ENCODE data around the gene CMTM7.

The CMTM7 gene

DNA sequence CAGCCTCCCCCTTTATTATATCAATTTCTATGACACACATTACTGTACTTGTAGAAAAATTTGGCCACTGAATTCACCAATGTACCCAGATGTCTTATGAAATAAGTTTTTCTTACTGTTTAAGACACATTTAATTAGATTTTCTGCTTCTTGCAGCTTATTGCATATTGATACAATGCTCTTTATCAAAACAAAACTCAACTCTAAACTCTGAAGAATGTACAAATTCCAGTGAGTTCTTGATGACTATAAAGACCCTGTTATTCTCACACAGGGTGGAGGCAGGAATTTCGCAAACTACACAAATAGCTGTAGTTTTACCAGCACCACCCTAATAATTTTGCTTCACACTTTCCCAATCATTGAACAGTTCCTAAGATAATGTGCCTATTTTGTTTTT, 89.0 kb downstream of the CMTM7 start:
- Histone ChIP-seq H3K27me3 (ENCODE audit: insufficient read depth, poor library complexity, severe bottlenecking) (no peaks in the 10 kb centered on the region), H3K4me3 (replicated peaks; ENCODE audit: insufficient read depth, low read length) (no peak overlapping the region), H3K27ac (replicated peaks) (no peak overlapping the region)
- TF ChIP-seq, protein P1, sequence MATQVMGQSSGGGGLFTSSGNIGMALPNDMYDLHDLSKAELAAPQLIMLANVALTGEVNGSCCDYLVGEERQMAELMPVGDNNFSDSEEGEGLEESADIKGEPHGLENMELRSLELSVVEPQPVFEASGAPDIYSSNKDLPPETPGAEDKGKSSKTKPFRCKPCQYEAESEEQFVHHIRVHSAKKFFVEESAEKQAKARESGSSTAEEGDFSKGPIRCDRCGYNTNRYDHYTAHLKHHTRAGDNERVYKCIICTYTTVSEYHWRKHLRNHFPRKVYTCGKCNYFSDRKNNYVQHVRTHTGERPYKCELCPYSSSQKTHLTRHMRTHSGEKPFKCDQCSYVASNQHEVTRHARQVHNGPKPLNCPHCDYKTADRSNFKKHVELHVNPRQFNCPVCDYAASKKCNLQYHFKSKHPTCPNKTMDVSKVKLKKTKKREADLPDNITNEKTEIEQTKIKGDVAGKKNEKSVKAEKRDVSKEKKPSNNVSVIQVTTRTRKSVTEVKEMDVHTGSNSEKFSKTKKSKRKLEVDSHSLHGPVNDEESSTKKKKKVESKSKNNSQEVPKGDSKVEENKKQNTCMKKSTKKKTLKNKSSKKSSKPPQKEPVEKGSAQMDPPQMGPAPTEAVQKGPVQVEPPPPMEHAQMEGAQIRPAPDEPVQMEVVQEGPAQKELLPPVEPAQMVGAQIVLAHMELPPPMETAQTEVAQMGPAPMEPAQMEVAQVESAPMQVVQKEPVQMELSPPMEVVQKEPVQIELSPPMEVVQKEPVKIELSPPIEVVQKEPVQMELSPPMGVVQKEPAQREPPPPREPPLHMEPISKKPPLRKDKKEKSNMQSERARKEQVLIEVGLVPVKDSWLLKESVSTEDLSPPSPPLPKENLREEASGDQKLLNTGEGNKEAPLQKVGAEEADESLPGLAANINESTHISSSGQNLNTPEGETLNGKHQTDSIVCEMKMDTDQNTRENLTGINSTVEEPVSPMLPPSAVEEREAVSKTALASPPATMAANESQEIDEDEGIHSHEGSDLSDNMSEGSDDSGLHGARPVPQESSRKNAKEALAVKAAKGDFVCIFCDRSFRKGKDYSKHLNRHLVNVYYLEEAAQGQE (IDR thresholded peaks at IDR 0.05; ENCODE audit: insufficient replicate concordance, low read depth), result no peak
- TF ChIP-seq, protein P2, sequence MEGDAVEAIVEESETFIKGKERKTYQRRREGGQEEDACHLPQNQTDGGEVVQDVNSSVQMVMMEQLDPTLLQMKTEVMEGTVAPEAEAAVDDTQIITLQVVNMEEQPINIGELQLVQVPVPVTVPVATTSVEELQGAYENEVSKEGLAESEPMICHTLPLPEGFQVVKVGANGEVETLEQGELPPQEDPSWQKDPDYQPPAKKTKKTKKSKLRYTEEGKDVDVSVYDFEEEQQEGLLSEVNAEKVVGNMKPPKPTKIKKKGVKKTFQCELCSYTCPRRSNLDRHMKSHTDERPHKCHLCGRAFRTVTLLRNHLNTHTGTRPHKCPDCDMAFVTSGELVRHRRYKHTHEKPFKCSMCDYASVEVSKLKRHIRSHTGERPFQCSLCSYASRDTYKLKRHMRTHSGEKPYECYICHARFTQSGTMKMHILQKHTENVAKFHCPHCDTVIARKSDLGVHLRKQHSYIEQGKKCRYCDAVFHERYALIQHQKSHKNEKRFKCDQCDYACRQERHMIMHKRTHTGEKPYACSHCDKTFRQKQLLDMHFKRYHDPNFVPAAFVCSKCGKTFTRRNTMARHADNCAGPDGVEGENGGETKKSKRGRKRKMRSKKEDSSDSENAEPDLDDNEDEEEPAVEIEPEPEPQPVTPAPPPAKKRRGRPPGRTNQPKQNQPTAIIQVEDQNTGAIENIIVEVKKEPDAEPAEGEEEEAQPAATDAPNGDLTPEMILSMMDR (IDR thresholded peaks at IDR 0.05; ENCODE audit: insufficient read depth, low read length), result no peak
- no peak for TF ChIP-seq GABPA (IDR thresholded peaks at IDR 0.05; ENCODE audit: low read depth)
- no peak for TF ChIP-seq SPI1 (IDR thresholded peaks at IDR 0.05; ENCODE audit: borderline replicate concordance, low read depth)
- TF ChIP-seq POLR2AphosphoS5 (IDR thresholded peaks at IDR 0.05; ENCODE audit: low read depth), result no peak
- DNase-seq (ENCODE audit: low read depth in 1 of 2, low spot score in 1 of 2), result no peak

DNA sequence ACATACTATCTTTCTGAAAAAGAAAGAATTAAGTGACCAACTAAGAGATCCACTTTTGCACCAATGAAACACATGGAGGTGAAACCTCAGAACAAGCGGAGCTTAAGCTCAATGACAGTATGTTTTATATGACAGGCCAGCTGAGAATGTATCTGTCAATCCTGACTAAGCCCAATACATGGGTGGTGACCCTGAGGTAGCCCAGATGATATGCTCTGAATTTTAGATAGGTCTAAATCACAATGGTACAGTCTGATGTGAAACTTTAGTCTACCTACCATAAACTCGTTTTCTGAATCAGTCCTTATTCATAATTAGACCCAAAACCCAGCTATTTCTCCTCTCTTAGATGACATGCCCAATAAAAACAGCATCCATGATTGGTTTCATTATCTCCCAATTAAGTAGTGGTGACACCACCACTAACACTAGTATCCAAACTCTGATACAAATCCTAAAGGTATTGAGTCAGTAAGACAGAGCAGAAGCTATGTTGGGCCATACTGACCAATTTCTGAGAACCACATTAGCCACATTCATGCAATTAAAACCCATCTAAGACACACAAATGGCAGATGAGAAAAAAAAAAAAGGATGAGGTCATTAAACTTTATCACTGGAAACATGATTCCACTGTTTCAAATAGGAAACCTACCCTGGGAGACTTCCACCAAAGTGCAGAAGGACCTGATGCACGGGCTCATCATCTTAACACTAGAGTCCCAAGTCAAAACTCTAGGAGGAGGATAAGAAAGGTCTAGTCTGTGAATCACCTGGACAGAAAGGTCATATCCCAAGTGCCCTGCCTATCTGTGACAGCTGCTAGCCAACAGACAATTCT, 90.4 kb downstream of the CMTM7 start:
- no peak for DNase-seq (ENCODE audit: low read depth in 1 of 2, low spot score in 1 of 2)
- Histone ChIP-seq H3K4me3 (replicated peaks; ENCODE audit: insufficient read depth, low read length) (no peak overlapping the region), H3K27me3 (ENCODE audit: insufficient read depth, poor library complexity, severe bottlenecking) (no peaks in the 10 kb centered on the region), H3K27ac (replicated peaks) (no peak overlapping the region)
- TF ChIP-seq SPI1 (IDR thresholded peaks at IDR 0.05; ENCODE audit: borderline replicate concordance, low read depth) (no peak), GABPA (IDR thresholded peaks at IDR 0.05; ENCODE audit: low read depth) (no peak), POLR2AphosphoS5 (IDR thresholded peaks at IDR 0.05; ENCODE audit: low read depth) (no peak)
- TF ChIP-seq, protein P2 (IDR thresholded peaks at IDR 0.05; ENCODE audit: insufficient read depth, low read length), result no peak
- TF ChIP-seq, protein P1 (IDR thresholded peaks at IDR 0.05; ENCODE audit: insufficient replicate concordance, low read depth), result no peak

DNA sequence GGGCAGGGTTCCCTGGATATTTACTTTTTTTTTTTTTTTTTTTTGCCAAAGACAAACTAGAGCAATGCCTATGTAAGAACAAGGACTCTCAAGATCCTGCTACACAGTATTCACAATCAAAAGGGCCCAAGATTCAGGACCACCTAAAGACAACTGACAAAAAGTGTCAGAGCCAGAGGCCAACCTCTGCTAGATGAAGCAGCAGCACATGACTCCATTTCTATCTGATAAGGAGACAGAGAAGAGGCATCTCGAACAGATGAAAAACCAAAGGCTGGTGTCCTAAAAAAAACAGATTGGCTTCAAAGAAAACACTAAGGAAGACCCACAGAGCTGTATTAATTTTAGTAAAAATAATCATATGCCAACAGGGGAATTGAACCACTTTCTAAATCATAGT, 91.0 kb downstream of the CMTM7 start:
- no peaks in the 10 kb centered on the region for H3K27me3 ChIP-seq (ENCODE audit: insufficient read depth, poor library complexity, severe bottlenecking)
- TF ChIP-seq GABPA (IDR thresholded peaks at IDR 0.05; ENCODE audit: low read depth) (no peak), SPI1 (IDR thresholded peaks at IDR 0.05; ENCODE audit: borderline replicate concordance, low read depth) (no peak), POLR2AphosphoS5 (IDR thresholded peaks at IDR 0.05; ENCODE audit: low read depth) (no peak)
- TF ChIP-seq, protein P1 (IDR thresholded peaks at IDR 0.05; ENCODE audit: insufficient replicate concordance, low read depth), result no peak
- TF ChIP-seq, protein P2 (IDR thresholded peaks at IDR 0.05; ENCODE audit: insufficient read depth, low read length), result no peak
- H3K4me3 ChIP-seq (replicated peaks; ENCODE audit: insufficient read depth, low read length), result no peak overlapping the region
- DNase-seq (ENCODE audit: low read depth in 1 of 2, low spot score in 1 of 2), result no peak
- H3K27ac ChIP-seq (replicated peaks), result no peak overlapping the region
